Panc1 (cell line): ENCODE data around the gene B9D1. TPM values are rescaled to one million over a fixed set of nuclear protein-coding genes. Genes with fewer than 3 reads are reported as not detected.

ENCODE experiments used
- ATAC-seq: fragments of 200-7000 bp; cut with Tn5 transposase; 2 replicates; pipeline ENCODE4 v1.9.1; 2020; ENCODE audit warnings: mild to moderate bottlenecking, moderate library complexity
- BruUV-seq: library from RNA; stranded (reverse); fragments of 400-500 nt; replicated peaks from 2 replicates; lab custom pipeline; 2021; lab: Mats Ljungman, UMichigan
- CTCF ChIA-PET: fragments of 300-600 bp; sonication (Branson Sonifier 250); formaldehyde crosslinking; loops from one replicate; lab custom pipeline; 2022; ENCODE audit warnings: antibody characterized with exemption; lab: Charles Lee
- POLR2A ChIA-PET: fragments of 300-600 bp; sonication (Branson Sonifier 250); formaldehyde crosslinking; loops from one replicate; lab custom pipeline; 2022; ENCODE audit warnings: antibody characterized with exemption; lab: Charles Lee
- DNase-seq: peaks from one replicate; pipeline ENCODE4 v3.0.0-alpha.2; 2010; ENCODE audit warnings: low read depth, low spot score
- H3K27ac ChIP-seq: 2 replicates; pipeline ENCODE4 v1.5.1; 2011; ENCODE audit warnings: mild to moderate bottlenecking, low read length, inconsistent platforms
- H3K27me3 ChIP-seq: fragments of 200-500 bp; sonication (Bioruptor generic); 2 replicates; pipeline ENCODE4 v1.6.0; 2014; ENCODE audit warnings: low read length, inconsistent platforms; ENCODE audit not compliant: control insufficient read depth, insufficient read depth
- H3K36me3 ChIP-seq: fragments of 200-500 bp; sonication (Bioruptor generic); 2 replicates; pipeline ENCODE4 v1.5.1; 2014; ENCODE audit warnings: inconsistent platforms, mild to moderate bottlenecking, low read length, moderate library complexity; ENCODE audit not compliant: control insufficient read depth, insufficient read depth
- H3K4me1 ChIP-seq: 2 replicates; pipeline ENCODE4 v1.5.1; 2011; ENCODE audit warnings: inconsistent platforms, mild to moderate bottlenecking, low read length, moderate library complexity; ENCODE audit not compliant: control insufficient read depth, insufficient read depth
- H3K4me3 ChIP-seq, 2 experiments: 2 replicates each; pipeline ENCODE4 v1.5.1; 2011 to 2012; ENCODE audit warnings: low read depth in 2 of 2, low read length in 2 of 2, mild to moderate bottlenecking in 2 of 2, inconsistent platforms in 1 of 2, moderate library complexity in 1 of 2
- H3K9me3 ChIP-seq: fragments of 200-500 bp; sonication (Bioruptor generic); 2 replicates; pipeline ENCODE4 v1.5.1; 2014; ENCODE audit warnings: low read depth, mild to moderate bottlenecking, inconsistent platforms, low read length, moderate library complexity; ENCODE audit not compliant: control insufficient read depth, insufficient read depth
- CTCF ChIP-seq: fragments of 450-650 bp; IDR thresholded peaks from 2 replicates; pipeline ENCODE4 v1.5.1; 2017; ENCODE audit warnings: mild to moderate bottlenecking
- POLR2AphosphoS5 ChIP-seq: IDR thresholded peaks from 2 replicates; pipeline ENCODE4 v1.6.1; 2012; ENCODE audit warnings: mild to moderate bottlenecking, low read depth, low read length, moderate library complexity
- REST ChIP-seq, 2 experiments: IDR thresholded peaks; 2 replicates each; pipeline ENCODE4 v1.6.1; 2011 to 2012; ENCODE audit warnings: low read depth in 2 of 2, control low read depth in 1 of 2, low read length in 1 of 2, mild to moderate bottlenecking in 1 of 2, moderate library complexity in 1 of 2; ENCODE audit not compliant: insufficient read depth in 1 of 2
- SIN3A ChIP-seq: IDR thresholded peaks from 2 replicates; pipeline ENCODE4 v1.6.1; 2012; ENCODE audit warnings: low read depth, mild to moderate bottlenecking, low read length, moderate library complexity, borderline replicate concordance; ENCODE audit not compliant: insufficient read depth
- TCF7L2 ChIP-seq: IDR thresholded peaks from 2 replicates; pipeline ENCODE4 v1.6.1; 2011; ENCODE audit warnings: mild to moderate bottlenecking, low read depth, low read length, inconsistent platforms
- in situ Hi-C: cut with HindIII; loops from 2 replicates; pipeline ENCODE4 v1.10.0; 2016; ENCODE audit warnings: low sequenced_read_pairs, low pct_unique_long_range_greater_than_20kb
- intact Hi-C: fragments of 100-400 bp; cut with micrococcal nuclease; formaldehyde crosslinking; loops from one replicate; pipeline ENCODE4 v1.10.0; 2022; ENCODE audit not compliant: unreplicated experiment
- total RNA-seq: library from RNA; stranded (reverse); gene quantifications from one replicate; pipeline ENCODE4 v1.2.1, GENCODE V29; 2021; ENCODE audit not compliant: unreplicated experiment

Gene B9D1
- total RNA-seq, 1 experiment from 2014 or later: 19.1 TPM

- ChIA-PET CTCF (no interaction called here), POLR2A (no interaction called here)
- Histone ChIP-seq H3K27ac (no peak overlapping the region), H3K9me3 (peaks cover 5% of the 10 kb centered on the region; the same call in 1 of the 2 replicates), H3K36me3 (no peaks in the 10 kb centered on the region), H3K27me3 (no peaks in the 10 kb centered on the region), H3K4me3 (no peak overlapping the region), H3K4me1 (no peaks in the 10 kb centered on the region)
- in situ Hi-C loops: no loop called here
- TF ChIP-seq REST (IDR thresholded peaks at IDR 0.05; ENCODE audit: insufficient read depth in 1 of 2, low read depth in 2 of 2, low read length in 1 of 2) (no peak), POLR2AphosphoS5 (no peak), CTCF (no peak), TCF7L2 (no peak), SIN3A (no peak)
- ATAC-seq: no peak
- intact Hi-C loops: no loop called here
- no peak for DNase-seq
- BruUV-seq: no TSS peak
Observed at GRCh38 chr17:19325542-19325941, 37.0 kb downstream of the B9D1 start.

- ChIA-PET POLR2A (interaction anchor here (0.6 kb wide), 1 partner anchor 83 kb away, joined by 3 read pairs; no protein-coding TSS in a partner anchor), CTCF (interaction anchor here (0.7 kb wide), 1 partner anchor 35 kb away, joined by 3 read pairs; no protein-coding TSS in a partner anchor)
- Histone ChIP-seq H3K9me3 (peaks cover 5% of the 10 kb centered on the region; the same call in 1 of the 2 replicates), H3K4me3 (no peak overlapping the region), H3K4me1 (no peaks in the 10 kb centered on the region), H3K27me3 (no peaks in the 10 kb centered on the region), H3K27ac (no peak overlapping the region), H3K36me3 (no peaks in the 10 kb centered on the region)
- intact Hi-C loops (no loop called here), in situ Hi-C loops (no loop called here)
- TF ChIP-seq CTCF (no peak), SIN3A (no peak), REST (IDR thresholded peaks at IDR 0.05; ENCODE audit: insufficient read depth in 1 of 2, low read depth in 2 of 2, low read length in 1 of 2) (no peak), TCF7L2 (no peak), POLR2AphosphoS5 (no peak)
- no peak for ATAC-seq
- BruUV-seq: no TSS peak
- DNase-seq: no peak
Observed at GRCh38 chr17:19322861-19323260, 39.7 kb downstream of the B9D1 start.
